SKM-1 treated with dmso at 0.1 percent for 144 hours (cell line): Measurements from ENCODE around the gene ADGRV1.
"Not testable (repeated sequence)": the region's sequence is repeated elsewhere in the genome, so short reads cannot be mapped to it uniquely, and the experiment has no call there.

Source experiments
- DNase-seq: peaks from one replicate; lab custom pipeline; 2025; ENCODE audit not compliant: unreplicated experiment; lab: John Stamatoyannopoulos, UW

Gene ADGRV1

DNA sequence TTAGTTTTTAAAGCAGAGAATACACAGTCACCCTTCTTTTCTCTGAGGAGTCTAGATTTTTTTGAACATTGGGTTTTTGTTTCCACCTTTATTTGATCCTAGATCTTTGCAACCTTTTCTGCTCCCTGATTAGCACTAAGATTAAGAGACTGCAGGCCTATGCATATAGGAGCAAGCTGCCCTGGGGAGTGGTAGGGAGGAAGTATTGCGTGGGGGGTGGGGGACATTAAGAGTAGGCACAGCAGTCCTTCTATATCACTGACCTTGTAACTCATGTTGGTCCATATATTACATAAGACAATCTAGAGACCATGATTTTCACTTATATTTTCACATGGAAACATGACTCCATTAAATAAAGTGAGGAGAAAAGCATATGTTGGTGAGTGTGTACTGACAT is 149.1 kb downstream of the ADGRV1 start:
- no peak for DNase-seq

DNA sequence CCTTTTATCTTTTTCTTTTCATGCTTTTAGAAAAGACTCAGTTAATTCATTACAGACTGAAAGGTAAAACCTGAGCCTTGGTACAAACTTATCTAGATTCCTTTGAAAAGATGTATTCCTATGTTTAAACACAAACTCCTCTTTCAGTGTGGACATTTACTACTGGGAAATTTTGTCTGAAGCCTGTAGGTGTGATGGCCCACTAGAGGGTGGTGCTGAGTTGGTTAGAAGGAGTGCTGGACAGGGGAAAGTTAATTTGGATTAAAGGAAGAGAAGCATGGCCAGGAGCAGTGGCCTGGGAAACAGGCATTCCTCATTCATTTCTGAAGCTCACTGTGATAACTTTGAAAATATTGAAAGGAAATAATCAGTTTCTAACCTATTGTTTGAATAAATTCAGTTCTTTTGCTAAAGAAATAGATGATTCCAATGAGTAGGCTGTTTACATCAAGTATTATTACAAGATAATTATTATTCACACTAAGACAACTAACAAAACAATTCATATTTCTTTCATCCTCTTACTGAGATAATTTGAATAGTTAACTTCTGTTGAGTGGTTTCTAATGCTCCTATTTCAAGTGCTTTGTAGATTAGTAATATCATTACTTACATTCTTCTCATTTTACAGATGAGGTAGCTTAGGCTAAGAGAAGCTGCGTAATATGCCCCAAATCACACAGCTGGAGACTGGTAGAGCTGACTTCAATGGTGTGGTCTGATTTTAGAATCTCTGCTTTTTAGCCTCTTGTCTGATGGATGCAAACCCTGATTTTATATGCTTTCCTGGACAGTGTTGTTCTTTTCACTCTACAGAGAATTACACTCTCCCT is 150.9 kb downstream of the ADGRV1 start:
- peak; percentile 48 for DNase-seq

GRCh38 chr5:90718387-90718786 is 159.8 kb downstream of the ADGRV1 start:
- no peak for DNase-seq

GRCh38 chr5:90739567-90739966 is 181.0 kb downstream of the ADGRV1 start:
- no peak for DNase-seq

DNA sequence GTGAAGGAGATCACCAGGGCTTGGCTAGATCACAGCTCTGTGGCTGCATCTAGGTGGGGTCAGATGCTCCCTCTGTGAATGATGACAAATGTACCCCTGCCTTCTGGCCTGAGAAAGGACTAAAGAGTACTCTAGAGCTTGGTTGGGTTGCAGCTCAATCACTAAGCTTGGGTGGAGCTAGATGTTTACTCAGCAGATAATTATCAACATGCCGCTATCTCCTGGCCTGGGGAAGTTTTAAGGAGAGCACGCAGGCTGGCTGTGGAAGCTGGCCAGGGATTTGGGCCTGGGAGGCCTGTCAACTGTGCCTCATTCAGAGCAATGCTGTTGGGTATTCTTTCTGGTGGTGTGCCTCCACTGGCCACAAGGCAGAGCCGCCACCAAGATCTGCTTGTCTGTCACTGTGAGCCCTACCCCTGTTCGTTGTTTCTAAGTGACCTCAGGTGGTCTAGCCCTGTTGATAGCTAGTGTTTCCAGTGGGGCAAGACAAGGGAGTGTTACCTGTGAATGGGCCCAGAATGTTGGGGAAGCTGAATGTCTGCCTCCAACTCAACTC is 181.7 kb downstream of the ADGRV1 start:
- no peak for DNase-seq

DNA sequence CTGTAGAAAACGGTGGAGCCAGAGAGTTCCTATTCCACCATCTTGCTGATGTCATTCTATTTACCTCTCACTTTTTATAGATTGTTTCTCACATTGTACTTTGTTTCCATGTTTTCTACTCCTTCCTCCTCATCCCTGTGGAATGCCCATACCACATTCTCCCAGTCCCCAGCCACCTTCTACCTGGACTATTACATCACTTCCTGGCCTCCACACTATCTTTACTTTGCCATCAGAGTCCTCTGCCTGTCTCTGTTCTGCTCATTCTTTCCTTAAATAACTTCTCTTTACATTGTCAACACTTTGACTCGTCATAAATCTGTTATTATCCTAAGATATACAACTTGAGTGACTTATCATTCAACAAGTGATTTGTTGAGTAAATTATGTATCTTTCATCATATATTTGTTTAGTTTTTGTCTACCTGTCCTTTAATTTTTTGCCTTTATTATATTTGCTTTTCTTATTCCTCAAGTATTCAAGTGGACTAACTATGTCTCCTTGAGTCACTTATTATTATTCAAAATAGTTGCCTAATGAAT is 182.5 kb downstream of the ADGRV1 start:
- no peak for DNase-seq

DNA sequence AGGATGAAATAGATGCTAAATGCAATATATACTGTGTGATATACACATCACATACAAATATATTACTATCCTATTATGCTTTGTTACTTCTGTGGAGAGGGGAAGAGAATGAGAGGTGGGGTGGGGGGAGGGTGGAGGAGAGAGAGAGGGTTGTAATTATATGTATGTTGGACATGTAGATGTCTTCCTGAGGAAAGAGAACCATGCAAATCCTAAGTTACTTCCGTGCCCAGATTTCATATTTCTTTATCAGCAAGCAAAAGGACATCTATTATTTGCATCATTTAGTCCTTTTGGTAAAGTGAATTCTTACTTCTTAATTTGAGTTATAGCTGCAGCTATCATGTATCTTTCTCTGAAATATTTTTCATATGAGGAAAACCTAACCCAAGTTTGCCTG is 187.5 kb downstream of the ADGRV1 start:
- no peak for DNase-seq

DNA sequence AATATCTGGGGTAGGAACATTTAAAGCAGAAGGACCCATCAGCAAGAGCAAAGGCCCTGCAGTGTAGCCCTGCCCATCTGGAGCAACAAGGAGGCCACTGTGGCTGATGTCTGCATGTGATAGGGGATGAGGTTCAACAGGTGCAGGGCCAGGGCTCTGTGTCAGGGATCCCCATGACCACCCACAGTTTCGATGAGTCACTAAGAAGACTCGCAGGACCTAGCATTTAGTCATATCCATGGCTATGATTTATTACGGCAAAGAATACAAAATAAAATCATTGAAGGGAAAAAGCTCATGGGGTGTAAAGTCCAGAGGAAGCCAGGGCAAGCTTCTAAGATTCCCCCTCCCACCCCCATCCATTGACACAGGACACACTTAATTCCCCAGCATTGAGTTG is 188.6 kb downstream of the ADGRV1 start:
- DNase-seq = no peak

GRCh38 chr5:90747693-90748092 is 189.1 kb downstream of the ADGRV1 start:
- DNase-seq = no peak

GRCh38 chr5:90759119-90759518 is 200.5 kb downstream of the ADGRV1 start:
- no peak for DNase-seq

- DNase-seq = no peak
Observed at GRCh38 chr5:90767710-90768109, 209.1 kb downstream of the ADGRV1 start.

DNA sequence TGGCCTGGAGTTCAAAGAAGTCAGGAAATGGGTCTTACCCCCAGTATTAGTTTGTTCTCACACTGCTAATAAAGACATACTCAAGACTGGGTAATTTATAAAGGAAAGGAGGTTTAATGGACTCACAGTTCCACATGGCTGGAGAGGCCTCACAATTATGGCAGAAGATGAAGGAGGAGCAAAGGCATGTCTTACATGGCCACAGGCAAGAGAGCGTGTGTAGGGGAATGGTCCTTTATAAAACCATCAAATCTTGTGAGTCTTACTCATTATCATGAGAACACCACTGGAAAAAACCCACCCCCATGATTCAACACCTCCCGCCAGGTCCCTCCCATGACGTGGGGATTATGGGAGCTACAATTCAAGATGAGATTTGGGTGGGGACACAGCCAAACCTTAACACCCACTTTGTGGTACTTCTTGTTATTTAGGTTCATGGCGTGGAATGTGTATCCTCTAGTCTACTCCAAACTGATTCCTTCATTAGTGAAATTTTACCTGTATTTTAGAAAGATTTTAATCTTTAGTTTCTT is 211.5 kb downstream of the ADGRV1 start:
- not testable (repeated sequence) for DNase-seq

- no peak for DNase-seq
Observed at GRCh38 chr5:90777959-90778358, 219.4 kb downstream of the ADGRV1 start.

- DNase-seq = peak; percentile 57
Observed at GRCh38 chr5:90783460-90784333, 225.1 kb downstream of the ADGRV1 start.

DNA sequence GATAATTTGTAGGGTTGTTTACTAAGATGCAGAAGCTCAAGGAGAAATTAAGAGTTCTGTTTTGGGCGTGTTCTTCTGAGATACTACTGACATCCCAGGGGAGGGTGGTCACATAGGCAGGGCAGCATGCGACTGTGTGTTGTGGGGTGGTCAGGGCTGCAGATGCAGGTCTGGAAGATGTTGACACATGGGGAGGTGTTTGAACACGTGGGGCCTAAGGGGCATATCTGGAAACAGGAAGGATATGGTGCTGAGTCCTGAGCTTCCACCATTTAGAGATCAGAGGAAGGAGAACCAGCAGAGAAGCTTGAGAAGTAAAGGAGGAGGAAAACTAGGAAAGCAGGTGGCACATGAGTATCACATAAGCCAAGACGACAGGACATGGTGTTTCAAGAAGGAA is 228.2 kb downstream of the ADGRV1 start:
- DNase-seq = no peak

- no peak for DNase-seq
Observed at GRCh38 chr5:90792725-90793124, 234.1 kb downstream of the ADGRV1 start.

DNA sequence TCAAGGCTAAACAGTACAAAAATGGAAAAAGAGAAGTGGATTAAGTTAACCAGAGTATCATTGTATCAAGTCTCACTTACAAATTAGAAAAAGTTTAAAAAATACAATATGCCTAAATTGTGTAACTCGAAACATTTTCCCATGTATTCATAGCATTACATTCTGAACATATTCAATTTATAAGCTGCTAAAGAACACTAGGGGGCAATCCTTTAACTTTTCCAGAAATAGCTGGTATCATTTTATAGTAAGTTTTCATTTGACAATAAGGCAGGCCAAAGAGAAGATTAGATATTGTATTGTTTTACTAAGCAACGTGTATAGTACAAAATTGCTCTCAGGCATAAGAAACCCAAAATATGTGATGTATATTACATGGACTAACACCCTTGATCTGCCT is 234.6 kb downstream of the ADGRV1 start:
- no peak for DNase-seq

GRCh38 chr5:90796919-90797318 is 238.3 kb downstream of the ADGRV1 start:
- not testable (repeated sequence) for DNase-seq

GRCh38 chr5:90800082-90800481 is 241.5 kb downstream of the ADGRV1 start:
- not testable (repeated sequence) for DNase-seq

GRCh38 chr5:90800515-90800914 is 241.9 kb downstream of the ADGRV1 start:
- DNase-seq = not testable (repeated sequence)
